GM12891 (cell line): ENCODE data around the gene KRT8.

Experiments
- DNase-seq: peaks from one replicate; pipeline ENCODE4 v3.0.0; 2011; ENCODE audit warnings: low spot score; ENCODE audit not compliant: insufficient read length
- FAIRE-seq: peaks from 2 replicates; lab custom pipeline; 2011; peaks lifted over from hg19 to GRCh38; lab: Jason Lieb, UNC
- PAX5 ChIP-seq: IDR thresholded peaks from 2 replicates; pipeline ENCODE4 v1.6.1; 2011; ENCODE audit warnings: low read length, moderate library complexity, mild to moderate bottlenecking; ENCODE audit not compliant: insufficient read depth, severe bottlenecking
- POLR2A ChIP-seq: IDR thresholded peaks from 2 replicates; pipeline ENCODE4 v1.6.1; 2011; ENCODE audit warnings: low read depth, low read length, control low read depth
- POLR2AphosphoS5 ChIP-seq: IDR thresholded peaks from 2 replicates; pipeline ENCODE4 v1.6.1; 2011; ENCODE audit warnings: low read depth, low read length, control low read depth
- POU2F2 ChIP-seq: IDR thresholded peaks from 2 replicates; pipeline ENCODE4 v1.6.1; 2011; ENCODE audit warnings: low read depth, mild to moderate bottlenecking, control low read depth, low read length, moderate library complexity
- SPI1 ChIP-seq: IDR thresholded peaks from 2 replicates; pipeline ENCODE4 v1.6.1; 2011; ENCODE audit warnings: low read depth, low read length, control low read depth
- TAF1 ChIP-seq: IDR thresholded peaks from 2 replicates; pipeline ENCODE4 v1.6.1; 2011; ENCODE audit warnings: low read depth, low read length, control low read depth

The KRT8 gene

GRCh38 chr12:52851787-52852186, 53.1 kb downstream of the KRT8 start:
- FAIRE-seq = no peak
- no peak for DNase-seq
- TF ChIP-seq SPI1 (no peak), POLR2A (no peak), TAF1 (no peak), PAX5 (no peak), POLR2AphosphoS5 (no peak), POU2F2 (no peak)

- TF ChIP-seq SPI1 (no peak), POLR2A (no peak), TAF1 (no peak), PAX5 (no peak), POU2F2 (no peak), POLR2AphosphoS5 (no peak)
- FAIRE-seq (no peak), DNase-seq (no peak)
These were observed 54.2 kb downstream of the KRT8 start for GRCh38 chr12:52850681-52851080.

GRCh38 chr12:52849511-52849910, 55.4 kb downstream of the KRT8 start:
- DNase-seq = no peak
- TF ChIP-seq POLR2A = no peak
- no peak for TF ChIP-seq SPI1
- no peak for TF ChIP-seq PAX5
- no peak for TF ChIP-seq TAF1
- no peak for TF ChIP-seq POU2F2
- TF ChIP-seq POLR2AphosphoS5 = no peak
- FAIRE-seq = no peak

GRCh38 chr12:52848661-52849255, 56.1 kb downstream of the KRT8 start, which contains the start of gene KRT78:
TSS of gene KRT78 (minus strand) at chr12:52848994. CDS start at chr12:52848930, 64 bp downstream.
- TF ChIP-seq POLR2A (no peak), POU2F2 (no peak), POLR2AphosphoS5 (no peak), SPI1 (no peak), PAX5 (no peak), TAF1 (no peak)

GRCh38 chr12:52847335-52848102, 57.4 kb downstream of the KRT8 start:
- TF ChIP-seq PAX5 (no peak), SPI1 (no peak), POLR2AphosphoS5 (no peak), POLR2A (no peak), TAF1 (no peak)
- FAIRE-seq (no peak), DNase-seq (no peak)

More at GRCh38 chr12:52848661-52849255, 56.1 kb downstream of the KRT8 start, which contains the start of gene KRT78:
- DNase-seq = no peak
- FAIRE-seq = no peak
